GM12864 (cell line): ENCODE results near the gene KRTAP12-4.
"Not testable (repeated sequence)": the region's sequence is repeated elsewhere in the genome, so short reads cannot be mapped to it uniquely, and the experiment has no call there.

Experiments used
- DNase-seq: peaks from one replicate; pipeline ENCODE4 v3.0.0-alpha.2; 2011; ENCODE audit warnings: low read depth
- H3K4me3 ChIP-seq: 2 replicates; pipeline ENCODE4 v1.5.1; 2011; ENCODE audit warnings: mild to moderate bottlenecking, low read depth, low read length, control low read depth
- TF ChIP-seq, protein P1 (sequence below): IDR thresholded peaks from 2 replicates; pipeline ENCODE4 v1.5.1; 2011; ENCODE audit warnings: low read depth, mild to moderate bottlenecking, moderate library complexity, low read length, control low read depth, inconsistent platforms; ENCODE audit errors: missing control alignments

Gene KRTAP12-4

GRCh38 chr21:44628707-44629391 lies 25.6 kb downstream of the KRTAP12-4 start:
- DNase-seq, result no peak
- no peak overlapping the region for H3K4me3 ChIP-seq
- TF ChIP-seq, protein P1, sequence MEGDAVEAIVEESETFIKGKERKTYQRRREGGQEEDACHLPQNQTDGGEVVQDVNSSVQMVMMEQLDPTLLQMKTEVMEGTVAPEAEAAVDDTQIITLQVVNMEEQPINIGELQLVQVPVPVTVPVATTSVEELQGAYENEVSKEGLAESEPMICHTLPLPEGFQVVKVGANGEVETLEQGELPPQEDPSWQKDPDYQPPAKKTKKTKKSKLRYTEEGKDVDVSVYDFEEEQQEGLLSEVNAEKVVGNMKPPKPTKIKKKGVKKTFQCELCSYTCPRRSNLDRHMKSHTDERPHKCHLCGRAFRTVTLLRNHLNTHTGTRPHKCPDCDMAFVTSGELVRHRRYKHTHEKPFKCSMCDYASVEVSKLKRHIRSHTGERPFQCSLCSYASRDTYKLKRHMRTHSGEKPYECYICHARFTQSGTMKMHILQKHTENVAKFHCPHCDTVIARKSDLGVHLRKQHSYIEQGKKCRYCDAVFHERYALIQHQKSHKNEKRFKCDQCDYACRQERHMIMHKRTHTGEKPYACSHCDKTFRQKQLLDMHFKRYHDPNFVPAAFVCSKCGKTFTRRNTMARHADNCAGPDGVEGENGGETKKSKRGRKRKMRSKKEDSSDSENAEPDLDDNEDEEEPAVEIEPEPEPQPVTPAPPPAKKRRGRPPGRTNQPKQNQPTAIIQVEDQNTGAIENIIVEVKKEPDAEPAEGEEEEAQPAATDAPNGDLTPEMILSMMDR, result no peak

- not testable (repeated sequence) for DNase-seq, H3K4me3 ChIP-seq
Measured at GRCh38 chr21:44627831-44628233, 26.6 kb downstream of the KRTAP12-4 start.

DNA sequence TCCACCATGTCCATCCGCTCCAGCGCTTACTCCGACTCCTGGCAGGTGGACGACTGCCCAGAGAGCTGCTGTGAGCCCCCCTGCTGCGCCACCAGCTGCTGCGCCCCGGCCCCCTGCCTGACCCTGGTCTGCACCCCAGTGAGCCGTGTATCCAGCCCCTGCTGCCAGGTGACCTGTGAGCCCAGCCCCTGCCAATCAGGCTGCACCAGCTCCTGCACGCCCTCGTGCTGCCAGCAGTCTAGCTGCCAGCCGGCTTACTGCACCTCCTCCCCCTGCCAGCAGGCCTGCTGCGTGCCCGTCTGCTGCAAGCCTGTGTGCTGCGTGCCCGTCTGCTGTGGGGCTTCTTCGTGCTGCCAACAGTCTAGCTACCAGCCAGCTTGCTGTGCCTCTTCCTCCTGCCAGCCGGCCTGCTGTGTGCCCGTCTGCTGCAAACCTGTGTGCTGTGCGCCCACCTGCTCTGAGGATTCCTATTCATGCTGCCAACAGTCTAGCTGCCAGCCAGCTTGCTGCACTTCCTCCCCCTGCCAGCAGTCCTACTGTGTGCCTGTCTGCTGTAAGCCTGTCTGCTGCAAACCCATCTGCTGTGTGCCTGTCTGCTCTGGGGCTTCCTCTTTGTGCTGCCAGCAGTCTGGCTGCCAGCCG lies 27.2 kb downstream of the KRTAP12-4 start:
- H3K4me3 ChIP-seq, DNase-seq: not testable (repeated sequence)

- no peak within 1 kb of the TSS for H3K4me3 ChIP-seq
- DNase-seq, result no peak
- TF ChIP-seq, protein P1, result no peak
Measured at GRCh38 chr21:44626673-44627143, 27.8 kb downstream of the KRTAP12-4 start, which contains the start of gene KRTAP10-9. Gene KRTAP10-9, plus strand, starts transcription at chr21:44627093. Its CDS starts 79 bp downstream, at chr21:44627172.

DNA sequence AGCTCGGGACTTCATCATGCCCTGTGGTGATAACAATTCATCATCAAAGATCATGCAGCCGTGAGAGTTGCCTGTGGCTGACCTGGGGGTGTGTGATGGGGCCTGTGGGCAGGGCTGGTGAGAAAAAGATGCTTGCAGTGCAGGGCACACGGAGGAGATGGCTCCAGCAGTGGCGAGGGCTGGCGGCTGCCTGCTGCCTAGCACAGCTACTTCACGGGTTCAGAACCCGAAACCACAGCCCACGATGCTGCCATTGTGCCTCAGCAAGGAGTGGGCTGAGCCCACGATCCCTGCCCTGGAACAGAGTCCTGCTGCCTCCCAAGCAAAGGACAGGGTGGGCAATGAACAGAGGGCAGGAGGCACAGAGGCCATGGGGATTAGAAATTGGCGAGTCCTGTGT lies 28.2 kb downstream of the KRTAP12-4 start:
- no peak for DNase-seq
- H3K4me3 ChIP-seq, result no peak overlapping the region
- TF ChIP-seq, protein P1, result no peak

DNA sequence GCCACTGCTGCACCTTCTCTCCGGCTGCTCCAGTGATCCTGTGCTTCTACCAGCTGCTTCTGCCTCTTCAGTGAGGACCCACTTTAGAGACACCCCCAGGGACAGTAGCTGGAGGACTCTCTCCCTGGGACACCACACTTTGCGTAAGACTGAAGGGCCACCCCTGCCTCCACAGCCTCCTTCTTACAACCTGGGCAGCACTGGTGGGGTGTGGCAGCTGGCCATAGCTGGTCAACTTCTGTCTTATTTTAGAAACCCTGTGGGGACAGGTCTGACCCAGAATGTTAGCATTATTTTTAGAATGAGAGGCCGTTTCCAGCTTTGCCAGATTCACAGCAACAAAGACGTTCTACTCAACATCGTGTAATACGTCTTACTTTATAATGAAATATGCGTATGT lies 28.7 kb downstream of the KRTAP12-4 start:
- no peak overlapping the region for H3K4me3 ChIP-seq
- DNase-seq, result no peak
- TF ChIP-seq, protein P1, result no peak

DNA sequence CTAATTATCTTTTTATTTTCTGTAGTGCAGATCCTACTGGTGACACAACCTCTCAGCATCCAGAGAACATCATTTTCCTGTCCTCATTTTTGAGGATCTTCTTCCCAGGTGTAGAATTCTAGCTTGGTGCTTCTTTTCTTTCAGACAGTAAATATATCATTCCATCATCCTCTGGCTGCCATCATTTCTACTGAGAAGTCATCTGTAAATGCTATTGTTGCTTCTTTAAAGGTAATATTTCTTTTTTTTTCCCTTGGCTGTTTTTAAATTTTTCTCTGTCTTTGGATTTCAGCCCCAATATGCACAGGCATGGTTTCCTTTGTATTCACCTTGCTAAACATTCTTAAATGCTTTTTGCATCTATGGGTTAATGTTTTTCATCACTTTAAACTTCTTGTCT lies 30.9 kb downstream of the KRTAP12-4 start:
- TF ChIP-seq, protein P1, result no peak
- H3K4me3 ChIP-seq, result no peak overlapping the region
- no peak for DNase-seq

DNA sequence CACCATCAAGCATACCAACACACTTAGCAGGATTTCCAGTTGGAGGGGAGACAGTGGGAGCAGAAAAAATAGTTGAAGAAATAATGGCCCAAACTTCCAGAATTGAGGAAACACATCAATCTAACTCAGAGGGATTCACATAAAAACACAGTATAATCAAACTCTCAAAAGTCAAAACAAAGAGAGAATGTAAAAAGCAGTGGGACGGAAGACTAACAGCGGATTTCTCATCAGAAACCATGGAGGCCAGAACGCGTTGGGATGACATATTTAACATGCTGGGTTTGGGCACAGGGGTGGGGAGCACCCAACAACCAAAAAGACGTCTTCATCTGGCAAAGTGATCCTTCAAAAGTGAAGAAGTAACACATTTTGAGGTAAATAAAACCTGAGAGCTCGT lies 34.6 kb downstream of the KRTAP12-4 start:
- TF ChIP-seq, protein P1, result no peak
- no peak for DNase-seq
- no peak overlapping the region for H3K4me3 ChIP-seq
